Small intestine (tissue), 7 donors: Measurements from ENCODE around the gene DLG2. TPM values are rescaled to one million over a fixed set of nuclear protein-coding genes. Genes with fewer than 3 reads are reported as not detected.
"Not testable (repeated sequence)": the region's sequence is repeated elsewhere in the genome, so short reads cannot be mapped to it uniquely, and the experiment has no call there.

Source experiments
- DNase-seq, 2 donors: peaks; one replicate each; pipeline versions ENCODE4 v3.0.0 to v3.0.0-alpha.2; 2013
- FAIRE-seq: peaks from 2 replicates; lab custom pipeline; 2012; peaks lifted over from hg19 to GRCh38; lab: Jason Lieb, UNC
- H3K27ac ChIP-seq, 3 donors: one replicate each; pipeline ENCODE4 v1.5.1; 2013; ENCODE audit warnings: low read length in 2 of 3, mild to moderate bottlenecking in 2 of 3, control low read depth in 1 of 3, inconsistent platforms in 1 of 3, low read depth in 1 of 3, moderate library complexity in 1 of 3
- H3K27me3 ChIP-seq, 3 donors: one replicate each; pipeline ENCODE4 v1.6.1; 2013; ENCODE audit warnings: low read length in 3 of 3, inconsistent platforms in 1 of 3; ENCODE audit not compliant: control insufficient read depth in 3 of 3, insufficient read depth in 3 of 3
- H3K36me3 ChIP-seq, 3 donors: one replicate each; pipeline ENCODE4 v1.6.1; 2013; ENCODE audit warnings: low read length in 3 of 3, inconsistent platforms in 1 of 3, low read depth in 1 of 3, mild to moderate bottlenecking in 1 of 3, moderate library complexity in 1 of 3; ENCODE audit not compliant: control insufficient read depth in 3 of 3, insufficient read depth in 2 of 3
- H3K4me1 ChIP-seq, 3 donors: one replicate each; pipeline ENCODE4 v1.6.1; 2013; ENCODE audit warnings: low read length in 2 of 3, inconsistent platforms in 1 of 3, low read depth in 1 of 3, mild to moderate bottlenecking in 1 of 3, moderate library complexity in 1 of 3; ENCODE audit not compliant: control insufficient read depth in 3 of 3, insufficient read depth in 2 of 3
- H3K4me3 ChIP-seq, 3 donors: one replicate each; pipeline ENCODE4 v1.5.1; 2013; ENCODE audit warnings: low read length in 3 of 3, control low read depth in 1 of 3, inconsistent platforms in 1 of 3, low read depth in 1 of 3, mild to moderate bottlenecking in 1 of 3, moderate library complexity in 1 of 3
- H3K9me3 ChIP-seq, 2 donors: one replicate each; pipeline ENCODE4 v1.6.1; 2013; ENCODE audit warnings: low read depth in 1 of 2, low read length in 1 of 2; ENCODE audit not compliant: control insufficient read depth in 2 of 2, insufficient read depth in 1 of 2
- WGBS, 3 donors: extraction: QIAGEN DNeasy Blood & Tissue Kit; methylation state at CpG; one replicate each; pipeline ENCODE4 v1.1.7; 2013; 5-methylcytosine and 5-hydroxymethylcytosine counted together
- polyA plus RNA-seq, 4 donors: library from polyadenylated mRNA; stranded (reverse) in 3 of 4; unstranded in 1 of 4; fragments of 200-250 nt in 3 of 4; fragments of 120-200 nt in 1 of 4; gene quantifications; one replicate each; pipeline versions ENCODE4 v1.2.1 to v1.2.3, GENCODE V29; 2013
- donor health status: healthy with polysubstance abuse.
- donor health status: control.
- donor health status: control.
- donor health status: Bipolar disorder and iron deficiency.
- donor health status: healthy.

Gene DLG2
- polyA plus RNA-seq, 4 donors = 0.22 to 1.6 (median 1.1) TPM

- H3K27me3 ChIP-seq = no peaks in the 10 kb centered on the region
- WGBS, 3 donors = 10 to 42% (median 30%) methylated on average over 4 of the region's 4 CpGs
- no peaks in the 10 kb centered on the region for H3K9me3 ChIP-seq
- no peaks in the 10 kb centered on the region for H3K4me1 ChIP-seq
- FAIRE-seq (no peak), DNase-seq (peak in 1 of 2 donors; percentile 39)
- no peak overlapping the region for H3K4me3 ChIP-seq
- no peak overlapping the region for H3K27ac ChIP-seq
- no peaks in the 10 kb centered on the region for H3K36me3 ChIP-seq
Observed at GRCh38 chr11:84993386-84993785, 633.8 kb downstream of the DLG2 start.

GRCh38 chr11:84990141-84990540 is 637.0 kb downstream of the DLG2 start:
- H3K27me3 ChIP-seq = no peaks in the 10 kb centered on the region
- peaks cover 0 to 3% of the 10 kb centered on the region in 2 donors for H3K9me3 ChIP-seq
- FAIRE-seq (no peak), DNase-seq (no peak)
- H3K4me3 ChIP-seq = no peak overlapping the region
- WGBS, 3 donors = 48 to 73% (median 59%) methylated on average over 3 of the region's 3 CpGs
- H3K4me1 ChIP-seq = no peaks in the 10 kb centered on the region
- no peaks in the 10 kb centered on the region for H3K36me3 ChIP-seq
- H3K27ac ChIP-seq = no peak overlapping the region

DNA sequence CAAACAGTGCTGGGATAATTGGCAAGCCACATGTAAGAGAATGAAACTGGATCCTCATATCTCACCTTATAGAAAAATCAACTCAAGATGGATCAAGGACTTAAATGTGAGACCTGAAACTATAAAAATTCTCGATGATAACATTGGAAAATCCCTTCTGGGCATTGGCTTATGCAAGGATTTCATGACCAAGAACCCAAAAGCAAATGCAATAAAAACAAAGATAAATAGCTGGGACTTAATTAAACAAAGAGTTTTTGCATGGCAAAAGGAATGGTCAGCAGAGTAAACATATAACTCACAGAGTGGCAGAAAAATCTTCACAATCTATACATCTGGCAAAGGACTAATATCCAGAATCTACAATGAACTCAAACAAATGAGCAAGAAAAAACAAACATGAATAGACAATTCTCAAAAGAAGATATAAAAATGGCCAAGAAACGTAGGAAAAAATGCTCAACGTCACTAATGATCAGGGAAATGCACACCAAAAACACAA is 639.4 kb downstream of the DLG2 start:
- H3K27ac ChIP-seq, H3K4me3 ChIP-seq, H3K4me1 ChIP-seq, DNase-seq, H3K36me3 ChIP-seq, H3K9me3 ChIP-seq, H3K27me3 ChIP-seq, FAIRE-seq: not testable (repeated sequence)
- WGBS, 3 donors = 35 to 56% (median 43%) methylated on average over 3 of the region's 3 CpGs

DNA sequence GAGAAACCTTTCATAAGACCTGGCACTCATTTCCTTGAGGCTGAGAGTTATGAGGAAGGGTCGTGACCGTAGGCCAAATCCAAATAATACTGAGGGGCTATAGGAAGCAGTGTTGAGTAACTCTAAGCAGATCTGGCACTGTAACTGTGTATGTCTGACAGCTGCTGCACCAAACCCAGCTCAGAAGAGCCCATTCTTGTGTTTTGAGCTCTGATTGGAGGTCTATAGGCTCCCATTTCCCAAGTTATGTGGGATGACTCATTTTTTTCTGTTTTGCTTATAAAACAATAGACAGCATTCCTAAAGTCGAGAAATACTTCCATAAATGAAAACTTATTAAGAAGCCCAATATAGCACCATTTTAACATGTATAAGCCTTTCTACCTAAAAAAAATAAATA is 645.8 kb downstream of the DLG2 start:
- Histone ChIP-seq H3K9me3 (peaks cover 0 to 3% of the 10 kb centered on the region in 2 donors), H3K4me1 (no peaks in the 10 kb centered on the region), H3K36me3 (no peaks in the 10 kb centered on the region), H3K4me3 (no peak overlapping the region), H3K27me3 (no peaks in the 10 kb centered on the region), H3K27ac (no peak overlapping the region)
- no peak for FAIRE-seq
- DNase-seq = no peak
- WGBS, 3 donors = 68 to 86% (median 75%) methylated on average over 3 of the region's 3 CpGs

GRCh38 chr11:84969103-84969502 is 658.0 kb downstream of the DLG2 start:
- Histone ChIP-seq H3K4me1 (no peaks in the 10 kb centered on the region), H3K27me3 (no peaks in the 10 kb centered on the region), H3K4me3 (no peak overlapping the region), H3K36me3 (no peaks in the 10 kb centered on the region), H3K27ac (no peak overlapping the region), H3K9me3 (no peaks in the 10 kb centered on the region)
- FAIRE-seq = no peak
- 60 to 74% (median 62%) methylated on average over 2 of the region's 2 CpGs for WGBS, 3 donors
- no peak for DNase-seq

GRCh38 chr11:84965484-84965883 is 661.7 kb downstream of the DLG2 start:
- DNase-seq (no peak), FAIRE-seq (no peak)
- no peaks in the 10 kb centered on the region for H3K4me1 ChIP-seq
- H3K9me3 ChIP-seq = no peaks in the 10 kb centered on the region
- no peaks in the 10 kb centered on the region for H3K27me3 ChIP-seq
- 69 to 79% (median 73%) methylated on average over 4 of the region's 4 CpGs for WGBS, 3 donors
- H3K4me3 ChIP-seq = no peak overlapping the region
- H3K27ac ChIP-seq = no peak overlapping the region
- no peaks in the 10 kb centered on the region for H3K36me3 ChIP-seq

DNA sequence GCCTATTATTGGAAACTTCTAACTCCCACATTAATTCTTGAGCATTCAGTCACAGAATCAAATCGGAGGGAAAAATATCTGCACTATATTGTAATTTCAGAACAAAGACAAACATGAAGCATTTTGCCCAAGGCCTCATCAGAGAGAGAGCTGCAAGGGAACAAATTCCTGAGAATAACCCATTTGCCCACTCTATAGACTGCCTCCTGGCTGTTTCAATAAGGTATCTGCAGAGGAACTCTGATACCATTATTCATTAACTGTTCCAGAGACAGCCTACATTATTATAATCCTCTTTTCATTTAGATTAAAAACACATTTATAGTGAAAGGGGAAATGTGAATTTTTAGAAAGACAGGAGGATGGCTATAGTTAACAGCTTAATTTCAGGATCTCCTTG is 663.9 kb downstream of the DLG2 start:
- H3K4me3 ChIP-seq = no peak overlapping the region
- no peak for DNase-seq
- 89 to 95% (median 91%) methylated on average over 1 of the region's 1 CpG for WGBS, 3 donors
- H3K36me3 ChIP-seq = no peaks in the 10 kb centered on the region
- no peak for FAIRE-seq
- H3K27me3 ChIP-seq = no peaks in the 10 kb centered on the region
- no peaks in the 10 kb centered on the region for H3K9me3 ChIP-seq
- H3K27ac ChIP-seq = no peak overlapping the region
- no peaks in the 10 kb centered on the region for H3K4me1 ChIP-seq

DNA sequence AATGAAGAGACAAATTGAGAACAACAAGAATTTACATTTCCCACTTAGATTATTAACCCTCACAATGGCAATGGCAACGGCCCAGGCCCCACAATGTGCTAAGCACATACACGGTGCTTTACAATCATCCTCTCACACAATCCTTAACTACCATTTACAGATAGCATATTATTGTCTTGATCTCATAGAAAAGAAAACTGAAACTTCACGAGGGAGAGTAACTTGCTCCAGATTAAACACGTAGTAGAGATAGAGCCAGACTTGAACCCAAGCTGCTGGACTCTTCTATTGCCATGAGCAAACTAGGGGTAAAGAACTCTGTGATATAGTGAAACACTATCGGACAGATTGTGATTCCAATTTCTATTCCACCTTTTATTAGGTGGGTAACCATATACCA is 665.1 kb downstream of the DLG2 start:
- H3K27me3 ChIP-seq = no peaks in the 10 kb centered on the region
- H3K4me1 ChIP-seq = no peaks in the 10 kb centered on the region
- DNase-seq = no peak
- no peak overlapping the region for H3K4me3 ChIP-seq
- H3K36me3 ChIP-seq = no peaks in the 10 kb centered on the region
- no peaks in the 10 kb centered on the region for H3K9me3 ChIP-seq
- no peak overlapping the region for H3K27ac ChIP-seq
- 43 to 64% (median 45%) methylated on average over 5 of the region's 5 CpGs for WGBS, 3 donors
- no peak for FAIRE-seq

GRCh38 chr11:84958295-84958694 is 668.8 kb downstream of the DLG2 start:
- Histone ChIP-seq H3K27me3 (no peaks in the 10 kb centered on the region), H3K4me1 (no peaks in the 10 kb centered on the region), H3K36me3 (no peaks in the 10 kb centered on the region), H3K4me3 (no peak overlapping the region), H3K9me3 (no peaks in the 10 kb centered on the region), H3K27ac (no peak overlapping the region)
- FAIRE-seq (no peak), DNase-seq (no peak)
- WGBS, 3 donors = 36 to 47% (median 46%) methylated on average over 2 of the region's 2 CpGs
